ENCODE results near the gene CYTH2. TPM values are rescaled to one million over a fixed set of nuclear protein-coding genes. Genes with fewer than 3 reads are reported as not detected.

Gene CYTH2
- polyA plus RNA-seq, 1 of the 3 experiments (the other 2 are of a cell fraction): 69.5 TPM

- H3K27me3 ChIP-seq (ENCODE audit: insufficient read depth): no peaks in the 10 kb centered on the region
- TF ChIP-seq POLR2AphosphoS5 (IDR thresholded peaks at IDR 0.05; ENCODE audit: low read depth, low read length) (no peak), EP300 (IDR thresholded peaks at IDR 0.05; ENCODE audit: borderline replicate concordance in 1 of 2, low read depth in 1 of 2, low read length in 1 of 2) (no peak)
- H3K9ac ChIP-seq: no peak overlapping the region
- H3K4me2 ChIP-seq: no peak overlapping the region
- H4K20me1 ChIP-seq (ENCODE audit: insufficient read depth): no peaks in the 10 kb centered on the region
- POLR2A ChIA-PET: no interaction called here
- H3K4me1 ChIP-seq (ENCODE audit: control insufficient read depth in 1 of 2, insufficient read depth in 2 of 2, low read depth in 1 of 2, low read length in 1 of 2): peaks cover 0 to 8% of the 10 kb centered on the region in 2 experiments; a peak in 1 of 4 replicates
- H3K9me2 ChIP-seq: no peaks in the 10 kb centered on the region
- no peak overlapping the region for H3K27ac ChIP-seq (ENCODE audit: low read depth in 2 of 2, low read length in 1 of 2)
- peaks cover under 1 to 2% of the 10 kb centered on the region in 2 experiments for H3K36me3 ChIP-seq (replicated peaks in 1 of 2; ENCODE audit: control insufficient read depth in 1 of 2, insufficient read depth in 2 of 2, low read length in 1 of 2)
- DNase-seq: peak; percentile 6
- no peaks in the 10 kb centered on the region for H3K79me2 ChIP-seq (ENCODE audit: insufficient read depth)
- CTCF ChIA-PET: interaction anchor here (1.2 to 15.9 kb wide), 2 partner anchors 11 to 85 kb away, joined by 7 to 230 read pairs; no protein-coding TSS in a partner anchor
- 81% methylated on average over 16 of the region's 32 CpGs for WGBS (ENCODE audit: low lambda C conversion rate)
- peaks cover 6% of the 10 kb centered on the region for H3F3A ChIP-seq (replicated peaks; ENCODE audit: insufficient read depth)
- no peak overlapping the region for H3K4me3 ChIP-seq (ENCODE audit: low read depth in 2 of 2, low read length in 1 of 2)
- H2AFZ ChIP-seq (ENCODE audit: low read depth): no peak overlapping the region
- no peaks in the 10 kb centered on the region for H3K9me3 ChIP-seq
Observed at GRCh38 chr19:48500830-48501493, 31.8 kb downstream of the CYTH2 start.

GRCh38 chr19:48501494-48502349, 32.6 kb downstream of the CYTH2 start:
- H3K4me2 ChIP-seq: no peak overlapping the region
- 60% methylated on average over 16 of the region's 20 CpGs for WGBS (ENCODE audit: low lambda C conversion rate)
- DNase-seq: peak; percentile 85

More at GRCh38 chr19:48501494-48502349, 32.6 kb downstream of the CYTH2 start:
- H3K36me3 ChIP-seq (replicated peaks in 1 of 2; ENCODE audit: control insufficient read depth in 1 of 2, insufficient read depth in 2 of 2, low read length in 1 of 2): peaks cover 0 to 2% of the 10 kb centered on the region in 2 experiments
- H3K4me3 ChIP-seq (ENCODE audit: low read depth in 2 of 2, low read length in 1 of 2): no peak overlapping the region
- ChIA-PET CTCF (interaction anchor here (1.1 to 15.9 kb wide), 3 partner anchors 11 to 88 kb away, joined by 3 to 230 read pairs (median 3); no protein-coding TSS in a partner anchor), POLR2A (interaction anchor here (1.2 kb wide), 1 partner anchor 9 kb away, joined by 5 read pairs; no protein-coding TSS in a partner anchor)
- no peaks in the 10 kb centered on the region for H3K79me2 ChIP-seq (ENCODE audit: insufficient read depth)
- no peak overlapping the region for H3K27ac ChIP-seq (ENCODE audit: low read depth in 2 of 2, low read length in 1 of 2)
- peaks cover 4% of the 10 kb centered on the region for H3F3A ChIP-seq (replicated peaks; ENCODE audit: insufficient read depth)
- H2AFZ ChIP-seq (ENCODE audit: low read depth): no peak overlapping the region
- TF ChIP-seq MAX (IDR thresholded peaks at IDR 0.05; ENCODE audit: low read depth) (no peak), TEAD4 (IDR thresholded peaks at IDR 0.05; ENCODE audit: borderline replicate concordance, insufficient read depth) (no peak), ZBTB33 (IDR thresholded peaks at IDR 0.05; ENCODE audit: borderline replicate concordance, low read depth) (no peak), ELF1 (IDR thresholded peaks at IDR 0.05) (no peak), RCOR1 (IDR thresholded peaks at IDR 0.05; ENCODE audit: low read length) (no peak), CHD2 (IDR thresholded peaks at IDR 0.05; ENCODE audit: low read length, partially characterized antibody) (no peak), SIN3A (IDR thresholded peaks at IDR 0.05; ENCODE audit: borderline replicate concordance, low read depth, low read length) (no peak), FOXM1 (IDR thresholded peaks at IDR 0.05; ENCODE audit: low read depth) (no peak), JUND (IDR thresholded peaks at IDR 0.05) (no peak), FOSL2 (IDR thresholded peaks at IDR 0.05; ENCODE audit: borderline replicate concordance, low read depth) (no peak), RFX5 (IDR thresholded peaks at IDR 0.05; ENCODE audit: low read length) (no peak), MEF2A (IDR thresholded peaks at IDR 0.05; ENCODE audit: borderline replicate concordance, low read depth) (no peak), TAF1 (IDR thresholded peaks at IDR 0.05; ENCODE audit: borderline replicate concordance, low read depth, low read length) (no peak), GABPA (IDR thresholded peaks at IDR 0.05; ENCODE audit: low read depth) (no peak), REST (IDR thresholded peaks at IDR 0.05; ENCODE audit: low read depth, low read length) (no peak), RAD21 (IDR thresholded peaks at IDR 0.05; ENCODE audit: low read length) (no peak), TCF12 (IDR thresholded peaks at IDR 0.05) (no peak)
- no peaks in the 10 kb centered on the region for H3K9me2 ChIP-seq
- H4K20me1 ChIP-seq (ENCODE audit: insufficient read depth): no peaks in the 10 kb centered on the region
- H3K9ac ChIP-seq: no peak overlapping the region
- no peaks in the 10 kb centered on the region for H3K9me3 ChIP-seq
- H3K27me3 ChIP-seq (ENCODE audit: insufficient read depth): no peaks in the 10 kb centered on the region
- H3K4me1 ChIP-seq (ENCODE audit: control insufficient read depth in 1 of 2, insufficient read depth in 2 of 2, low read depth in 1 of 2, low read length in 1 of 2): peaks cover 0 to 8% of the 10 kb centered on the region in 2 experiments; a peak in 1 of 4 replicates

Data from SK-N-SH (cell line).